Endodermal cell (in vitro differentiated cells): ENCODE results near the gene DDR2. TPM values are rescaled to one million over a fixed set of nuclear protein-coding genes. Genes with fewer than 3 reads are reported as not detected.

ENCODE experiments used
- DNase-seq: peaks from one replicate; pipeline ENCODE4 v3.0.0-alpha.2; 2017
- H3K27ac ChIP-seq: 2 replicates; pipeline ENCODE4 v1.5.1; 2013; ENCODE audit warnings: mild to moderate bottlenecking, low read depth, low read length, moderate library complexity
- H3K27me3 ChIP-seq: 2 replicates; pipeline ENCODE4 v1.6.1; 2013; ENCODE audit warnings: mild to moderate bottlenecking, low read length, moderate library complexity; ENCODE audit not compliant: insufficient read depth, control insufficient read depth, poor library complexity, severe bottlenecking
- H3K36me3 ChIP-seq: 2 replicates; pipeline ENCODE4 v1.7.0; 2013; ENCODE audit warnings: mild to moderate bottlenecking, low read length, moderate library complexity; ENCODE audit not compliant: control insufficient read depth, insufficient read depth
- H3K4me1 ChIP-seq: one replicate; pipeline ENCODE4 v1.7.0; 2013; ENCODE audit warnings: low read length; ENCODE audit not compliant: control insufficient read depth, insufficient read depth
- H3K4me3 ChIP-seq: 2 replicates; pipeline ENCODE4 v1.5.1; 2013; ENCODE audit warnings: mild to moderate bottlenecking, low read length, moderate library complexity
- H3K9ac ChIP-seq: 2 replicates; pipeline ENCODE4 v1.6.1; 2013; ENCODE audit warnings: mild to moderate bottlenecking, low read length, moderate library complexity; ENCODE audit not compliant: poor library complexity, severe bottlenecking; ENCODE audit errors: extremely low read depth
- H3K9me3 ChIP-seq: 2 replicates; pipeline ENCODE4 v1.6.1; 2013; ENCODE audit warnings: mild to moderate bottlenecking, low read length, moderate library complexity; ENCODE audit not compliant: control insufficient read depth
- H3K27ac Mint-ChIP-seq: 2 replicates; pipeline ENCODE4 v1.8.0; 2020; ENCODE audit warnings: mixed read lengths
- H3K27me3 Mint-ChIP-seq: 2 replicates; pipeline ENCODE4 v1.8.0; 2021; ENCODE audit warnings: mild to moderate bottlenecking, mixed read lengths; ENCODE audit not compliant: insufficient read depth
- H3K36me3 Mint-ChIP-seq: 2 replicates; pipeline ENCODE4 v1.8.0; 2020; ENCODE audit warnings: low read depth, mixed read lengths
- H3K4me1 Mint-ChIP-seq: 2 replicates; pipeline ENCODE4 v1.8.0; 2020; ENCODE audit warnings: mixed read lengths
- H3K4me3 Mint-ChIP-seq: 2 replicates; pipeline ENCODE4 v1.8.0; 2020; ENCODE audit warnings: mild to moderate bottlenecking, moderate library complexity, mixed read lengths
- H3K9me3 Mint-ChIP-seq: 2 replicates; pipeline ENCODE4 v1.8.0; 2020; ENCODE audit warnings: mild to moderate bottlenecking, mixed read lengths
- CTCF ChIP-seq: fragments of 200-600 bp; sonication (generic); conservative IDR thresholded peaks from 2 replicates; pipeline ENCODE4 v1.5.0; 2021; ENCODE audit warnings: antibody characterized with exemption, mild to moderate bottlenecking
- WGBS, 2 experiments: methylation state at CpG; one replicate each; pipeline versions ENCODE4 v1.1.5 to v1.1.7; 2013; ENCODE audit warnings: missing lambda C conversion rate in 2 of 2, mixed read lengths in 1 of 2; ENCODE audit not compliant: insufficient coverage in 1 of 2, insufficient read length in 1 of 2; 5-methylcytosine and 5-hydroxymethylcytosine counted together
- total RNA-seq, 2 donors: library from RNA; stranded (reverse); fragmentation: NEBNext Ultra II Directional in 1 of 2; extraction: Animal tissue kit (Norgen Biotek cat#: 25700) in 1 of 2; gene quantifications; 2 replicates in 1 of 2; 3 replicates in 1 of 2; pipeline ENCODE4 v1.2.1, GENCODE V29; 2021

The DDR2 gene
- total RNA-seq, 2 donors from 2014 or later = 0.26 to 0.55 TPM

GRCh38 chr1:162716552-162716951 lies 84.3 kb downstream of the DDR2 start:
- H3K27ac ChIP-seq = no peak overlapping the region
- Mint-ChIP-seq H3K9me3 (no peaks in the 10 kb centered on the region), H3K36me3 (no peaks in the 10 kb centered on the region), H3K27ac (no peak overlapping the region), H3K4me3 (no peak overlapping the region), H3K27me3 (no peaks in the 10 kb centered on the region), H3K4me1 (no peaks in the 10 kb centered on the region)
- H3K27me3 ChIP-seq = no peaks in the 10 kb centered on the region
- 92 to 100% methylated on average over 1 of the region's 1 CpG for WGBS, 2 experiments
- H3K36me3 ChIP-seq = no peaks in the 10 kb centered on the region
- TF ChIP-seq CTCF = no peak
- no peak for DNase-seq
- no peak overlapping the region for H3K4me3 ChIP-seq
- no peaks in the 10 kb centered on the region for H3K4me1 ChIP-seq
- H3K9ac ChIP-seq = no peak overlapping the region
- no peaks in the 10 kb centered on the region for H3K9me3 ChIP-seq

- no peaks in the 10 kb centered on the region for H3K27me3 ChIP-seq
- no peaks in the 10 kb centered on the region for H3K36me3 Mint-ChIP-seq
- H3K4me3 ChIP-seq = no peak overlapping the region
- no peak overlapping the region for H3K27ac Mint-ChIP-seq
- H3K4me1 Mint-ChIP-seq = no peaks in the 10 kb centered on the region
- WGBS, 2 experiments = 92% methylated on average over 1 of the region's 1 CpG; no CpG with 5 or more reads in 1 of the 2 experiments
- H3K4me3 Mint-ChIP-seq = no peak overlapping the region
- no peak for DNase-seq
- H3K9me3 Mint-ChIP-seq = no peaks in the 10 kb centered on the region
- no peaks in the 10 kb centered on the region for H3K4me1 ChIP-seq
- no peaks in the 10 kb centered on the region for H3K36me3 ChIP-seq
- H3K27me3 Mint-ChIP-seq = no peaks in the 10 kb centered on the region
- TF ChIP-seq CTCF = no peak
- H3K9me3 ChIP-seq = no peaks in the 10 kb centered on the region
- no peak overlapping the region for H3K9ac ChIP-seq
- no peak overlapping the region for H3K27ac ChIP-seq
Measured at GRCh38 chr1:162717548-162718184, 85.4 kb downstream of the DDR2 start.

- no peak overlapping the region for H3K9ac ChIP-seq
- no peaks in the 10 kb centered on the region for H3K27me3 Mint-ChIP-seq
- H3K4me3 ChIP-seq = no peak overlapping the region
- no peak overlapping the region for H3K27ac ChIP-seq
- H3K9me3 Mint-ChIP-seq = no peaks in the 10 kb centered on the region
- H3K36me3 Mint-ChIP-seq = no peaks in the 10 kb centered on the region
- H3K4me3 Mint-ChIP-seq = no peak overlapping the region
- no peaks in the 10 kb centered on the region for H3K36me3 ChIP-seq
- WGBS, 2 experiments = 74 to 80% methylated on average over 1 of the region's 1 CpG
- no peak for TF ChIP-seq CTCF
- no peak for DNase-seq
- H3K4me1 Mint-ChIP-seq = no peaks in the 10 kb centered on the region
- no peak overlapping the region for H3K27ac Mint-ChIP-seq
- H3K4me1 ChIP-seq = no peaks in the 10 kb centered on the region
- no peaks in the 10 kb centered on the region for H3K9me3 ChIP-seq
- H3K27me3 ChIP-seq = no peaks in the 10 kb centered on the region
Measured at GRCh38 chr1:162719678-162720077, 87.4 kb downstream of the DDR2 start.
